ENCODE data around the gene SIRT5.

Gene SIRT5

GRCh38 chr6:13649393-13649792, 75.0 kb downstream of the SIRT5 start:
- TF ChIP-seq GATA3 (IDR thresholded peaks at IDR 0.05; ENCODE audit: low read depth, low read length) (no peak), GATA2 (IDR thresholded peaks at IDR 0.05; ENCODE audit: low read depth, low read length) (no peak)

DNA sequence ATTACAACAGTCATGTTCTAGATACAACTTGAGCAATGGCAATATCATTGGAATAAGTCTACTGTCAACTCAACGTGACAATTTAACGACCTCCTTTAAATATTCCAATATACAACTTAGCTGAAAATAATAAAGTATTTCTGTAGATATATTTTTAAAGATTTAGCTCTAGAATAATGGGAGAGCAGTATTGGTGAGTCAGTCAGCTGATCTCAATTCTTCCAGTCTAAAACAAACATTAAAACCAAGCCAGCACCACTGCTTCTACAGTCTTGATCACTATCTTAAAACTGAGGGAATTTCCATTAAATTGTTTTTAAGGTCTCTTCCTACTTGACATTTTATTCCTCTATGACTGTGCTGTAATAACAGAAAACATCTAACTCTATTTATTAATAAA, 78.9 kb downstream of the SIRT5 start:
- TF ChIP-seq GATA3 (IDR thresholded peaks at IDR 0.05; ENCODE audit: low read depth, low read length) (peak; percentile 40; the same call in 1 of the 2 replicates), GATA2 (IDR thresholded peaks at IDR 0.05; ENCODE audit: low read depth, low read length) (peak; percentile 15; the same call in 1 of the 2 replicates)

DNA sequence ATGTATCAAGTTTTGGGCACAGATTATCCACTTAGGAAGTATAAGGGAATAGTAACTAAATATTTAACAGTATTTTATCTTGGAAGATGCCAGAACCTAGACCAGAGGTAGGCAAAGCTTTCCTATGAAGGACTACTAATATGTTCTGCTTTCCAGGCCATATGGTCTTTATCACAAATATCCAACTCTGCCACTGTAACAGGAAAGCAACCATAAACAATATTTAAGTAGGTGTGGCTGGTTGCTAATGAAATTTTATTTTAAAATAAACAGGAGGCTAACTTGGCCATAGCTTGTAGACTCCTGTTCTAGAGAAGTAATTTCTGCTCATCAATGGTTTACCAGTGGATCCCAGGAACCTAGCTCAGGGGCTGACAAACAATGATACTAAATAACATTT, 80.1 kb downstream of the SIRT5 start:
- TF ChIP-seq GATA3 (IDR thresholded peaks at IDR 0.05; ENCODE audit: low read depth, low read length) (no peak), GATA2 (IDR thresholded peaks at IDR 0.05; ENCODE audit: low read depth, low read length) (no peak)

DNA sequence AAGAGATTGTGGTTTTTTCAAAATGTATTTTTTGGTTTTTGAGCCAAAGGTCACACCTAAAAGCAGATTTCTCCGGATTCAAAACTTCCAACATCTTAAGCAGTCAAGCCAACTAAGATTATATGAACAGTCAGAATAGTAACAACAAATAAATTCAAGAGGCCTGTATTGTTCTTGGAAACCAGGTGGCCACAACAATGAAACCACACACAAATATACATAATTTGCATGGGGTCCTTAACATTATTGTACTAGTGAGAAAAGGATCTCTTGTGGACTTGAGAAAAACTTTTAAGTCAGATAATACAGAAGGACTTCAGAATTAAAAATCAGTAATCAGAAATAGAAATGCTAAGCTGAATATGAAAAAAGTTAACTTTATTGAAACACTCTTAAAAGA, 81.3 kb downstream of the SIRT5 start:
- TF ChIP-seq GATA3 (IDR thresholded peaks at IDR 0.05; ENCODE audit: low read depth, low read length) (no peak), GATA2 (IDR thresholded peaks at IDR 0.05; ENCODE audit: low read depth, low read length) (no peak)

DNA sequence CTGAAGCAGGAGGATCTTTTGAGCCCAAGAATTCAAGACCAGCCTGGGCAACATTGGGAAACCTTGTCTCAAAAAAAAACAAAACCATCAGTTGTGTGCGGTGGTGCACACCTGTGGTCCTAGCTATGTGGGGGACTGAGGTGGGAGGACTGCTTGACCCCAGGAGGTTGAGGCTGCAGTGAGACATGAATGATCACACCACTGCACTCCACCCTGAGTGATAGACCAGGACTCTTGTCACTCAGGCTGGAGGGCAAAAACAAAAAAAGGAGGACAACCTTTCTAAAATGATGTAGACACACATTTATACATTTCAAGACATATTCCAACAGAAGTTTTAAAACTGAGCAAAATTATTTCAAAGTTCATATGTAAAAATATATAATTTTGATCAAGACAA, 85.9 kb downstream of the SIRT5 start:
- TF ChIP-seq GATA3 (IDR thresholded peaks at IDR 0.05; ENCODE audit: low read depth, low read length) (no peak), GATA2 (IDR thresholded peaks at IDR 0.05; ENCODE audit: low read depth, low read length) (no peak)

GRCh38 chr6:13660893-13661292, 86.5 kb downstream of the SIRT5 start:
- TF ChIP-seq GATA3 (IDR thresholded peaks at IDR 0.05; ENCODE audit: low read depth, low read length) (no peak), GATA2 (IDR thresholded peaks at IDR 0.05; ENCODE audit: low read depth, low read length) (no peak)

DNA sequence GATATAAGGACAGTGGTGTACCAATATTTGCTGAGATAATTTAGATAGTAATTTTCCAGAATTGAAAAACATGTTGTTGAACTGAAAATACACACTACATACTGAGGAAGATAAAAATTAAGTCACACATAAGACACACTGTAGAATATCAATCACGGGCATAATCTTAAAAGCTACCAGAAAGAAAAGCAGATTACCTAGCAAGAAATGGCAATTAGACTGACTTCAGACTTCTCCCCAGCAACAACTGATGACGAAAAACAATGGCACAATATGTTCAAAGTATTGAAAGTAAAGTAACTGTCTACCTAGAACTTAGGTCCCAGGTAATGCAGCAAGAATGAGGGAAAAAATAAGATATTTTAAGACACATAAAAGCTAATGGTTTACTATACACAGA, 87.2 kb downstream of the SIRT5 start:
- TF ChIP-seq GATA3 (IDR thresholded peaks at IDR 0.05; ENCODE audit: low read depth, low read length) (no peak), GATA2 (IDR thresholded peaks at IDR 0.05; ENCODE audit: low read depth, low read length) (no peak)

DNA sequence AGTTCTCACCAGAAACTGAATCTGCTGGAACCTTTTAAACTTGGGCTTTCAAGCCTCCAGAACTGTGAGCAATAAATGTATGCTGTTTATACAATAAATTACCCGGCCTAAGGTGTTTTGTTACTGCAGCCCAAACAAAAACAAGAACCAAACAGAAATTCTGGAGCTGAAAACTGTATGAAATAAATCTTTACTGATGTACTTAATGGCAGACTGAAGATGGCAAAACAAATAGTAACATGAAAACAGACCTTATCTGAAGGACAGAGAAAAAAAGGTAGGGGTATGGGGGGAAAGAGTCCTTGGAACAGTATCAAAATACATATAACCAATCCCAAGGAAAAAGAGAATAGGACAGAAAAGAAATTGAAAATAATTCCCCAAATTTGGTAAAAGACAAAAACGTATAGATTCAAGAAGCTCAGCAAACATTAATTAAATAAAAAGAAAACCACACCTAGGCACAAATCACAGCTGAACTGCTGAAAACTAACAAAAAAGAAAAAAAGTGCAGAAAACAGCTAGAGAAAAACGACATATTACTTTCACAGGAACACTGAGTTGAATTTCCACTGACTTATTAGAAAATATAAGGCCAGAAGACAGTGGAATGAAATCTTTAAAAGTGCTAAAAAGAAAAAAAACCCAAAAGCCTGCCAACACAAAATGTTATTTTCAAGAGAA, 88.4 kb downstream of the SIRT5 start:
- TF ChIP-seq GATA3 (IDR thresholded peaks at IDR 0.05; ENCODE audit: low read depth, low read length) = no peak
- no peak for TF ChIP-seq GATA2 (IDR thresholded peaks at IDR 0.05; ENCODE audit: low read depth, low read length)

DNA sequence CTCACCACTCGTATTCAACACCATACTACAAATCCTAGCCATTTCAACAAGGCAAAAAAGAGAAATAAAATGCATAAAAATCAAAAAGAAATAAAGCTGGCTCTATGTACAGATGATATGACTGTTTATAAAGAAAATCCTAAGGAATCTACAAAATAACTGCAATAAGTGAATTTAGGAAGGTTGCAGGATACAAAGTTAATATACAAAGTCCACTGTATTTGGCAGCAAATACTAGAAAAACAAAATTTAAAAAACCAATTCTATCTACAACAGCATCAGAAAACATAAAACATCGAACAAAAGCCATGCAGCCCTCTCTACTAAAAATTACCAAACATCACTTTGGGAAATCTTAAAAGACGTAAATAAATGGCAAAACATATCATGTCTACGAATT, 89.6 kb downstream of the SIRT5 start:
- TF ChIP-seq GATA2 (IDR thresholded peaks at IDR 0.05; ENCODE audit: low read depth, low read length) = no peak
- no peak for TF ChIP-seq GATA3 (IDR thresholded peaks at IDR 0.05; ENCODE audit: low read depth, low read length)

Measured in SH-SY5Y (cell line).